ENCODE data around the gene MCRIP1. TPM values are rescaled to one million over a fixed set of nuclear protein-coding genes. Genes with fewer than 3 reads are reported as not detected.

The MCRIP1 gene
- total and polyA plus RNA-seq, 10 of the 15 experiments (the other 5 are each of a cell fraction or from before 2014, with no cell fraction given), result 0.31 to 54.4 (median 30.8) TPM

GRCh38 chr17:81822996-81823819 lies 9.9 kb downstream of the MCRIP1 start:
- DNase-seq (ENCODE audit: low read depth, low spot score) (no peak), FAIRE-seq (no peak), ATAC-seq (no peak)
- Histone ChIP-seq H3K4me1 (ENCODE audit: control insufficient read depth, insufficient read depth, low read length) (no peaks in the 10 kb centered on the region), H2AFZ (ENCODE audit: control insufficient read depth, low read depth, low read length) (no peak overlapping the region), H3K79me2 (ENCODE audit: control insufficient read depth, insufficient read depth, low read length) (no peaks in the 10 kb centered on the region), H3K4me2 (ENCODE audit: control insufficient read depth, insufficient read depth) (no peak overlapping the region), H3K4me3 (no peak overlapping the region), H3K27me3 (replicated peaks in 1 of 2; ENCODE audit: control insufficient read depth in 2 of 2, insufficient read depth in 2 of 2, low read length in 1 of 2) (no peaks in the 10 kb centered on the region), H3K9me3 (replicated peaks; ENCODE audit: control insufficient read depth, insufficient read depth, low read length) (no peaks in the 10 kb centered on the region), H3K36me3 (ENCODE audit: control insufficient read depth in 2 of 2, insufficient read depth in 2 of 2, low read length in 1 of 2) (no peaks in the 10 kb centered on the region), H3K27ac (ENCODE audit: control insufficient read depth, insufficient read depth) (no peak overlapping the region), H4K20me1 (ENCODE audit: control insufficient read depth, insufficient read depth) (no peaks in the 10 kb centered on the region), H3K9ac (ENCODE audit: control insufficient read depth, insufficient read depth, low read length) (no peak overlapping the region)
- ChIA-PET CTCF (no interaction called here), RAD21 (ENCODE audit: unreplicated experiment) (no interaction called here), SMC1A (ENCODE audit: uncharacterized antibody, unreplicated experiment) (no interaction called here), POLR2A (no interaction called here)
- no peak for TF ChIP-seq MYB (IDR thresholded peaks at IDR 0.05; ENCODE audit: borderline replicate concordance, low read depth, low read length)
- TF ChIP-seq PAX8 (IDR thresholded peaks at IDR 0.05), result no peak
- TF ChIP-seq WRNIP1 (IDR thresholded peaks at IDR 0.05; ENCODE audit: borderline replicate concordance, low read depth, low read length), result no peak
- no peak for TF ChIP-seq PAX5 (IDR thresholded peaks at IDR 0.05; ENCODE audit: borderline replicate concordance, low read depth, low read length)
- TF ChIP-seq IRF3 (IDR thresholded peaks at IDR 0.05), result no peak
- TF ChIP-seq CEBPZ (IDR thresholded peaks at IDR 0.05; ENCODE audit: low read depth, low read length), result no peak
- no peak for TF ChIP-seq ZNF217 (IDR thresholded peaks at IDR 0.05)
- TF ChIP-seq RAD21 (IDR thresholded peaks at IDR 0.05; ENCODE audit: insufficient read depth, low read depth, low read length), result no peak
- no peak for TF ChIP-seq SKIL (IDR thresholded peaks at IDR 0.05; ENCODE audit: low read depth, poor library complexity, severe bottlenecking)
- no peak for TF ChIP-seq ATF3 (IDR thresholded peaks at IDR 0.05; ENCODE audit: borderline replicate concordance, extremely low read depth, low read depth, low read length)
- no peak for TF ChIP-seq HDGF (IDR thresholded peaks at IDR 0.05)
- BruUV-seq (replicated peaks), result no TSS peak
- 83% methylated on average over 30 of the region's 30 CpGs for WGBS (ENCODE audit: insufficient coverage, insufficient replicate concordance, low lambda C conversion rate, missing lambda C conversion rate)
- in situ Hi-C loops (cut with MboI), result loop anchor here (5.0 kb wide), 1 partner anchor 106 kb away; no protein-coding TSS in a partner anchor
- intact Hi-C loops (cut with micrococcal nuclease; ENCODE audit: unreplicated experiment), result no loop called here
